A673 (cell line): Measurements from ENCODE around the gene LYSMD4. TPM values are rescaled to one million over a fixed set of nuclear protein-coding genes. Genes with fewer than 3 reads are reported as not detected.

Experiments used
- BruUV-seq: library from RNA; stranded (reverse); fragments of 400-500 nt; replicated peaks from 2 replicates; lab custom pipeline; 2021; lab: Mats Ljungman, UMichigan
- CTCF ChIA-PET: fragments of 300-600 bp; sonication (Branson Sonifier 250); formaldehyde crosslinking; loops from one replicate; lab custom pipeline; 2022; ENCODE audit warnings: antibody characterized with exemption; lab: Charles Lee
- POLR2A ChIA-PET: fragments of 300-600 bp; sonication (Branson Sonifier 250); formaldehyde crosslinking; loops from one replicate; lab custom pipeline; 2022; ENCODE audit warnings: antibody characterized with exemption; ENCODE audit not compliant: low non-redundant PET; lab: Charles Lee
- DNase-seq: peaks from one replicate; pipeline ENCODE4 v3.0.0-alpha.2; 2015; ENCODE audit warnings: low spot score
- H3K27ac ChIP-seq: fragments of 200-600 bp; sonication (generic); 2 replicates; pipeline ENCODE4 v1.5.1; 2016; ENCODE audit warnings: mixed run types, low read depth, mild to moderate bottlenecking, mixed read lengths, antibody characterized with exemption, low read length; ENCODE audit not compliant: poor library complexity, severe bottlenecking
- H3K27me3 ChIP-seq: fragments of 200-600 bp; sonication (generic); replicated peaks from 2 replicates; pipeline ENCODE4 v1.6.1; 2017; ENCODE audit warnings: mixed run types, low read depth, mild to moderate bottlenecking, mixed read lengths, antibody characterized with exemption, low read length; ENCODE audit not compliant: insufficient read depth, poor library complexity
- H3K36me3 ChIP-seq: fragments of 200-600 bp; sonication (generic); 2 replicates; pipeline ENCODE4 v1.6.1; 2016; ENCODE audit warnings: mixed run types, mild to moderate bottlenecking, mixed read lengths, antibody characterized with exemption, low read length; ENCODE audit not compliant: insufficient read depth, poor library complexity, severe bottlenecking
- H3K4me1 ChIP-seq: fragments of 200-600 bp; sonication (generic); 2 replicates; pipeline ENCODE4 v1.6.1; 2017; ENCODE audit warnings: mixed run types, mild to moderate bottlenecking, mixed read lengths, antibody characterized with exemption, low read length; ENCODE audit not compliant: insufficient read depth, poor library complexity, severe bottlenecking
- H3K4me3 ChIP-seq: fragments of 200-600 bp; sonication (generic); 2 replicates; pipeline ENCODE4 v1.5.1; 2016; ENCODE audit warnings: low read depth, mixed run types, mild to moderate bottlenecking, mixed read lengths, low read length; ENCODE audit not compliant: poor library complexity, severe bottlenecking
- H3K9me3 ChIP-seq: fragments of 200-600 bp; sonication (generic); 2 replicates; pipeline ENCODE4 v1.6.1; 2016; ENCODE audit warnings: mixed run types, low read depth, mild to moderate bottlenecking, mixed read lengths, antibody characterized with exemption, low read length; ENCODE audit not compliant: poor library complexity, severe bottlenecking
- EZH2 ChIP-seq: fragments of 200-600 bp; sonication (generic); IDR thresholded peaks from 2 replicates; pipeline ENCODE4 v1.6.1; 2017; ENCODE audit warnings: borderline replicate concordance, low read depth, mild to moderate bottlenecking, mixed read lengths, antibody characterized with exemption, low read length; ENCODE audit not compliant: poor library complexity, severe bottlenecking
- intact Hi-C: fragments of 100-400 bp; cut with micrococcal nuclease; formaldehyde crosslinking; loops from one replicate; pipeline ENCODE4 v1.10.0; 2022; ENCODE audit not compliant: unreplicated experiment
- total RNA-seq: library from RNA; stranded (reverse); gene quantifications from 2 replicates; pipeline ENCODE4 v1.2.3, GENCODE V29; 2021
- TF ChIP-seq, protein P1 (sequence below): fragments of 300-800, 200-600 bp; sonication (generic); conservative IDR thresholded peaks from 2 replicates; pipeline ENCODE4 v1.5.1; 2017; ENCODE audit warnings: low read depth, mild to moderate bottlenecking, antibody characterized with exemption, low read length, moderate library complexity, mixed read lengths

LYSMD4 gene
- total RNA-seq, 1 experiment from 2014 or later, result 5.8 TPM

DNA sequence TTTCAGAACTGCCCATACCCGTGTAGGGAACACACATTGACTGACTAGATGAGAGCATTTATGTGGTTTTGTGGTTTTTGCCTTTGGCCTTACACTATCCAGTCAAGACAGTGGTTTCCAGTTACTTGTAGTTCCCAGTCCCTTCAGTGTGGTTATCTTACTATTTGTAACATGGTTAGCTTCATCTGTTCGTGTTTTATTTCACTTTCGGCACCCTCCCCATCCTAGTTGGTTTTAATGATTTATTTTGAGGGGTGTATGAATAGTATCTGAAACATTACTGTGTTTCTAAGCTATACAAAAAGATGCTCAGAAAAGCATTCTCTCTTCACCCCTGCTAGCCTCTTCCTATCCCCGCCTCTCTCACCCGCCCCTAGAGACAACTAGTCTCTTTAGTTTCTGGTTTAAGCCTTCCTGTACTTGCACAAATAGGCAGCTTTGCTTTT, 14.1 kb downstream of the LYSMD4 start:
- Histone ChIP-seq H3K27me3 (no peaks in the 10 kb centered on the region), H3K9me3 (no peaks in the 10 kb centered on the region), H3K4me1 (peaks cover 26% of the 10 kb centered on the region), H3K36me3 (no peaks in the 10 kb centered on the region), H3K27ac (no peak overlapping the region), H3K4me3 (no peak overlapping the region)
- no peak for DNase-seq
- TF ChIP-seq EZH2, result no peak
- TF ChIP-seq, protein P1, sequence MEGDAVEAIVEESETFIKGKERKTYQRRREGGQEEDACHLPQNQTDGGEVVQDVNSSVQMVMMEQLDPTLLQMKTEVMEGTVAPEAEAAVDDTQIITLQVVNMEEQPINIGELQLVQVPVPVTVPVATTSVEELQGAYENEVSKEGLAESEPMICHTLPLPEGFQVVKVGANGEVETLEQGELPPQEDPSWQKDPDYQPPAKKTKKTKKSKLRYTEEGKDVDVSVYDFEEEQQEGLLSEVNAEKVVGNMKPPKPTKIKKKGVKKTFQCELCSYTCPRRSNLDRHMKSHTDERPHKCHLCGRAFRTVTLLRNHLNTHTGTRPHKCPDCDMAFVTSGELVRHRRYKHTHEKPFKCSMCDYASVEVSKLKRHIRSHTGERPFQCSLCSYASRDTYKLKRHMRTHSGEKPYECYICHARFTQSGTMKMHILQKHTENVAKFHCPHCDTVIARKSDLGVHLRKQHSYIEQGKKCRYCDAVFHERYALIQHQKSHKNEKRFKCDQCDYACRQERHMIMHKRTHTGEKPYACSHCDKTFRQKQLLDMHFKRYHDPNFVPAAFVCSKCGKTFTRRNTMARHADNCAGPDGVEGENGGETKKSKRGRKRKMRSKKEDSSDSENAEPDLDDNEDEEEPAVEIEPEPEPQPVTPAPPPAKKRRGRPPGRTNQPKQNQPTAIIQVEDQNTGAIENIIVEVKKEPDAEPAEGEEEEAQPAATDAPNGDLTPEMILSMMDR, result no peak
- POLR2A ChIA-PET, result interaction anchor here (0.6 kb wide), 1 partner anchor 48 kb away, joined by 6 read pairs; no protein-coding TSS in a partner anchor
- BruUV-seq, result no TSS peak
- CTCF ChIA-PET, result no interaction called here
- intact Hi-C loops, result no loop called here

DNA sequence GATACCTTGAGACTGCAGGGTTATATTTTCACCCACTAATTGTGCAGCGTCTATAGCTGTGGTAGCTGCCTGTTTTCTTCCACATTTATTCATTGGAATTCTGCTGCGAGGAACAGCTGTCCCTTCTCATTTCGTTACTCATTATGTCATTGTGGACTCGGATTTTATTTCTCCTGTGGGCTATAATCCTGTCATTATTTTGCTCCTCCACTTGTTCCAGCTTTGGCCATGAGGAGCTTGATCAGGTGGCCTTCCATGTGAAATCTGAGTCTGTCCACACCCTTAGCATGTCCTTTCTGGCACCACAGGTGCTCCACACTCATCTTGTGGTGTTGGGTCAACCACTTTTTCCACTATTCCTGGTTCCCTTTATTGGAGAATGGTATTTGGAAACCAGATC, 14.8 kb downstream of the LYSMD4 start:
- no peak for DNase-seq
- intact Hi-C loops, result no loop called here
- CTCF ChIA-PET, result no interaction called here
- Histone ChIP-seq H3K4me1 (peaks cover 26% of the 10 kb centered on the region), H3K27me3 (no peaks in the 10 kb centered on the region), H3K9me3 (no peaks in the 10 kb centered on the region), H3K36me3 (peaks cover 3% of the 10 kb centered on the region), H3K4me3 (no peak overlapping the region), H3K27ac (no peak overlapping the region)
- TF ChIP-seq, protein P1, result no peak
- no peak for TF ChIP-seq EZH2
- POLR2A ChIA-PET, result no interaction called here
- no TSS peak for BruUV-seq

DNA sequence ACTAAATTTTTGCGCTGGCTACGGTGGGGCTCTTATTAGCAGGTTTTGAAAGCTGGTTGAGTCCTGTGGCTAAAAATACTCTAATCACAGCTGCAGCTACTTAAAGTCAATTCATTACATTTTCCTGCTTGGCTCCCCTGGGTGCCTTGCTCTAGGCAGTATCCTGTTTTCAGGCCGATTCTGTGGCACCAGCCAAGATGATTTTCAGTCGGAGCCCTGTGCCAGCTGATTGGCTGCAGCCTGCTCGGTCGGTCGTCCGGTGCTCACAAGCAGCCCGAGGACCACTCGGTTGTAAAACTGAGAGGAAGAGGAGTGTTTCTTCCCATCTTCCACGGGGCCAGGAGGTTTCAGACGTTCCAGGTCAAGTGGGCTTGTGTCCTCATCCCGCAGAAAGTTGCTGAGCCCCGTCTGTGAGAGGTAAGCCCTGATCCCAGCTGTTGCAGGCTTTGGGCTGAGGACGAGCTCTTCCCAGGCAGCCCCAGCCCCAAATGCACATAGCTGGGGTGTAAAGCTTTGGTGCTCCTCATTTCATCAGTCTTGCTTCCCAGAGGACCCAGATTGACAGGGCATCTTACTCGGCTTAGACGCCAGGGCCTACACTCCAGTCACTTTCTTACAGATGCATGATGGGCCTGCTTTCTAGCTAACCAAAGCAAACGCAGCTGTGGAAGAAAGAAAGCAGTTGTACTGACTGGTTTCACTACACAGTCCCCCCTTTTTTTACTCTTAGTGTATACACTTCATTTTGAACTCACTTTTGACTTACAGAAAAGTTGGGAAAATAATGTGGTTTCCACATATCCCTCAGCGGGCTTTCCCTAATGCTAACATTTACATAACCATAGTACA, 15.9 kb downstream of the LYSMD4 start:
- POLR2A ChIA-PET, result no interaction called here
- peak overlapping the region; percentile 32 for H3K27ac ChIP-seq
- no TSS peak for BruUV-seq
- TF ChIP-seq, protein P1, result no peak
- H3K4me1 ChIP-seq, result peaks cover 26% of the 10 kb centered on the region
- peaks cover 3% of the 10 kb centered on the region for H3K36me3 ChIP-seq
- DNase-seq, result peak; percentile 77
- intact Hi-C loops, result no loop called here
- H3K27me3 ChIP-seq, result no peaks in the 10 kb centered on the region
- no peaks in the 10 kb centered on the region for H3K9me3 ChIP-seq
- H3K4me3 ChIP-seq, result no peak overlapping the region
- CTCF ChIA-PET, result interaction anchor here (1.1 kb wide), 1 partner anchor 13 kb away, joined by 6 read pairs; no protein-coding TSS in a partner anchor
